Neural cell (in vitro differentiated cells): ENCODE measurements around the gene ANGPTL5.

Source experiments
- EP300 ChIP-seq: fragments of 450-650 bp; conservative IDR thresholded peaks from 2 replicates; pipeline ENCODE4 v1.6.1; 2014; ENCODE audit warnings: antibody characterized with exemption, mild to moderate bottlenecking, moderate library complexity; ENCODE audit not compliant: poor library complexity, severe bottlenecking
- EZH2 ChIP-seq: fragments of 200-600, 300-800 bp; shearing (Covaris generic), sonication (generic); IDR thresholded peaks from 2 replicates; pipeline ENCODE4 v1.6.1; 2014; ENCODE audit warnings: antibody characterized with exemption, low read length, borderline replicate concordance, mild to moderate bottlenecking; ENCODE audit not compliant: insufficient read depth, poor library complexity, severe bottlenecking
- POLR2AphosphoS5 ChIP-seq: IDR thresholded peaks from 2 replicates; pipeline ENCODE4 v1.6.1; 2012
- RAD21 ChIP-seq: fragments of 450-650 bp; conservative IDR thresholded peaks from 2 replicates; pipeline ENCODE4 v1.6.1; 2014; ENCODE audit warnings: antibody characterized with exemption, mild to moderate bottlenecking, moderate library complexity
- SMC3 ChIP-seq: fragments of 450-650 bp; conservative IDR thresholded peaks from 2 replicates; pipeline ENCODE4 v1.6.1; 2014; ENCODE audit warnings: antibody characterized with exemption, mild to moderate bottlenecking, moderate library complexity; ENCODE audit not compliant: poor library complexity
- TAF1 ChIP-seq: IDR thresholded peaks from 2 replicates; pipeline ENCODE4 v1.6.1; 2012; ENCODE audit warnings: low read depth
- TF ChIP-seq, protein P1 (sequence below): fragments of 450-650 bp; IDR thresholded peaks from 2 replicates; pipeline ENCODE4 v1.5.1; 2014; ENCODE audit warnings: antibody characterized with exemption, mild to moderate bottlenecking, moderate library complexity; ENCODE audit not compliant: poor library complexity, severe bottlenecking

DNA sequence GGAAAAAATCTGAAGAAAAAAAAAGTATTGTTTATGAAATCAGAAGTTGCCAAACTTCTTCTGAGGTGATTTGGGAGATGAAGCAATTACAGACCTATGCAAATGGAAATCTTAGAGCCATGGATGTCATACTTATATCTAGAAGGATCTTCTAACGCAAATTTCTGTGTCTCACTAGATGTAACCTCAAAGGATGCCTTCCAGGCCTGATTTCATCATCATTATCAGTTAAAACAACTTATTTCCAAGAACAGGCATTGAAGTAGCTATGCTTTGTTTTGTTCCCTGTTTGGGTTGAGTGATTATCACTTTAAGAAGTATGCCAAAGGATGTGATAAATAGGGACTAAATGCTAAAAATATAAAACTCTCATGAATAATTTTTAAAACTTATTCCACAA lies 43.9 kb upstream of the ANGPTL5 start:
- TF ChIP-seq, protein P1, sequence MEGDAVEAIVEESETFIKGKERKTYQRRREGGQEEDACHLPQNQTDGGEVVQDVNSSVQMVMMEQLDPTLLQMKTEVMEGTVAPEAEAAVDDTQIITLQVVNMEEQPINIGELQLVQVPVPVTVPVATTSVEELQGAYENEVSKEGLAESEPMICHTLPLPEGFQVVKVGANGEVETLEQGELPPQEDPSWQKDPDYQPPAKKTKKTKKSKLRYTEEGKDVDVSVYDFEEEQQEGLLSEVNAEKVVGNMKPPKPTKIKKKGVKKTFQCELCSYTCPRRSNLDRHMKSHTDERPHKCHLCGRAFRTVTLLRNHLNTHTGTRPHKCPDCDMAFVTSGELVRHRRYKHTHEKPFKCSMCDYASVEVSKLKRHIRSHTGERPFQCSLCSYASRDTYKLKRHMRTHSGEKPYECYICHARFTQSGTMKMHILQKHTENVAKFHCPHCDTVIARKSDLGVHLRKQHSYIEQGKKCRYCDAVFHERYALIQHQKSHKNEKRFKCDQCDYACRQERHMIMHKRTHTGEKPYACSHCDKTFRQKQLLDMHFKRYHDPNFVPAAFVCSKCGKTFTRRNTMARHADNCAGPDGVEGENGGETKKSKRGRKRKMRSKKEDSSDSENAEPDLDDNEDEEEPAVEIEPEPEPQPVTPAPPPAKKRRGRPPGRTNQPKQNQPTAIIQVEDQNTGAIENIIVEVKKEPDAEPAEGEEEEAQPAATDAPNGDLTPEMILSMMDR: no peak
- TF ChIP-seq POLR2AphosphoS5 (no peak), EZH2 (no peak), EP300 (no peak), RAD21 (no peak), TAF1 (no peak), SMC3 (no peak)
